ENCODE results near the gene SPON2. TPM values are rescaled to one million over a fixed set of nuclear protein-coding genes. Genes with fewer than 3 reads are reported as not detected.
A peak's percentile ranks its signal among the peaks of the same experiment; 100 is the strongest.

SPON2 gene
- total RNA-seq, 1 donor from 2014 or later, result 149 TPM

DNA sequence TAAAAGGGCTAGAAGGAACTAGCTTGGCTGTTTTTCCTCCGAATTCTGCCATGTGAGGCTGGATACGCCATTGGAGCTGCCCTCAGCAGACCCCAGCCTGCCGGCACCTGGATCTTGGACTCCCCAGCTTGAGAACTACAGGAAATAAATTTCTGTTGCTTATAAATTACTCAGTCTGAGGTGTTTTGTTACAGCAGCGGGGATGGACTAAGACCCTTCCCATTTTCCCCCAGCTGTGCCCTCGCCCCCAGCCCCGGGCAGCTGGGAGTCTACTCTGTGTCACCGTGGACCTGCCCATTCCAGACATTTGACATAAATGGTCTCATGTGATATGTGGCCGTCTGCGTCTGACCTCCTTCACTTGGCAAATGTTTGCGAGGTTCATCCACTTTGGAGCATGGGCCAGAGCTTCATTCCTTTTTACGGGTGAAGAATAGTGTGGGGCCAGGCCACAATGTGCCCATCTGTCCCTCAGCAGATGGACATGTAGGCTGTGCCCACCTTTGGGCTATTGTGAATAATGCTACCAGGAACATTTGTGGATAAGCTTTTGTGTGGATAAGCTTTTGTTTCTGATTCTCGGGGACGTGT lies 30.7 kb upstream of the SPON2 start:
- Mint-ChIP-seq H3K4me3 (ENCODE audit: unreplicated experiment) (no peak overlapping the region), H3K36me3 (ENCODE audit: unreplicated experiment) (no peaks in the 10 kb centered on the region), H3K9me3 (ENCODE audit: unreplicated experiment) (no peaks in the 10 kb centered on the region), H3K4me1 (ENCODE audit: unreplicated experiment) (peaks cover 56% of the 10 kb centered on the region), H3K27ac (ENCODE audit: unreplicated experiment) (no peak overlapping the region), H3K27me3 (ENCODE audit: unreplicated experiment) (no peaks in the 10 kb centered on the region)
- peak; percentile 46 for DNase-seq (ENCODE audit: extremely low spot score, unreplicated experiment)
- TF ChIP-seq, protein P1, sequence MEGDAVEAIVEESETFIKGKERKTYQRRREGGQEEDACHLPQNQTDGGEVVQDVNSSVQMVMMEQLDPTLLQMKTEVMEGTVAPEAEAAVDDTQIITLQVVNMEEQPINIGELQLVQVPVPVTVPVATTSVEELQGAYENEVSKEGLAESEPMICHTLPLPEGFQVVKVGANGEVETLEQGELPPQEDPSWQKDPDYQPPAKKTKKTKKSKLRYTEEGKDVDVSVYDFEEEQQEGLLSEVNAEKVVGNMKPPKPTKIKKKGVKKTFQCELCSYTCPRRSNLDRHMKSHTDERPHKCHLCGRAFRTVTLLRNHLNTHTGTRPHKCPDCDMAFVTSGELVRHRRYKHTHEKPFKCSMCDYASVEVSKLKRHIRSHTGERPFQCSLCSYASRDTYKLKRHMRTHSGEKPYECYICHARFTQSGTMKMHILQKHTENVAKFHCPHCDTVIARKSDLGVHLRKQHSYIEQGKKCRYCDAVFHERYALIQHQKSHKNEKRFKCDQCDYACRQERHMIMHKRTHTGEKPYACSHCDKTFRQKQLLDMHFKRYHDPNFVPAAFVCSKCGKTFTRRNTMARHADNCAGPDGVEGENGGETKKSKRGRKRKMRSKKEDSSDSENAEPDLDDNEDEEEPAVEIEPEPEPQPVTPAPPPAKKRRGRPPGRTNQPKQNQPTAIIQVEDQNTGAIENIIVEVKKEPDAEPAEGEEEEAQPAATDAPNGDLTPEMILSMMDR (IDR thresholded peaks at IDR 0.05), result no peak

DNA sequence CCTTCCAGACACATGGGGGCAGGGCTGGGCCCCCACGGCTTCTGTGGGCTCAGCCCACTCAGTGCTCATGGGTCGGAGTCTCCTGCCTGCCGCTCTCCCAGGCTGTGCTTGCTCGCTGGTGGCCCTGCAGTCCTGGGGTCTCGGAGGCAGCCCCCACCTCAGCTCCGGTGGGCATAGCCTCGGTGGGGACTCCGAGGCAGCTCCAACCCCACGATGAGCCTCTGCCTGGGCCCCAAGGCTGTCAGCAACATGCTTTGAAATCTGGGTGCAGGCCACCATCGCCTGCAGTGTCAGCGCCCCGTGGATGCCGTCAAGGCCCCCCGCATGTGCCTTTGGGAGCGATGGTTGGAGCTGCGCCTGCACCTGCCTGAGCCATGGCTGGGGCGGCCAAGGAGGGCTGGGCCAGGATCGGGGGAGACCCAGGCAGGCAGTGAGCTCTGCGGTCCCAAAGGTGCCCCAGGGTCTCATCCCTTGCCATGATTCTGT lies 30.2 kb upstream of the SPON2 start:
- Mint-ChIP-seq H3K4me1 (ENCODE audit: unreplicated experiment) (peaks cover 55% of the 10 kb centered on the region), H3K4me3 (ENCODE audit: unreplicated experiment) (no peak overlapping the region), H3K27ac (ENCODE audit: unreplicated experiment) (no peak overlapping the region)

GRCh38 chr4:1201851-1202525 lies 29.6 kb upstream of the SPON2 start:
- H3K36me3 Mint-ChIP-seq (ENCODE audit: unreplicated experiment), result no peaks in the 10 kb centered on the region
- peak overlapping the region; percentile 12 for H3K27ac Mint-ChIP-seq (ENCODE audit: unreplicated experiment)
- TF ChIP-seq, protein P1 (IDR thresholded peaks at IDR 0.05), result no peak
- H3K27me3 Mint-ChIP-seq (ENCODE audit: unreplicated experiment), result no peaks in the 10 kb centered on the region
- no peak overlapping the region for H3K4me3 Mint-ChIP-seq (ENCODE audit: unreplicated experiment)
- no peaks in the 10 kb centered on the region for H3K9me3 Mint-ChIP-seq (ENCODE audit: unreplicated experiment)
- DNase-seq (ENCODE audit: extremely low spot score, unreplicated experiment), result peak; percentile 71
- peaks cover 52% of the 10 kb centered on the region for H3K4me1 Mint-ChIP-seq (ENCODE audit: unreplicated experiment)

More for the DNA sequence above, 30.2 kb upstream of the SPON2 start:
- TF ChIP-seq, protein P1 (IDR thresholded peaks at IDR 0.05), result no peak
- DNase-seq (ENCODE audit: extremely low spot score, unreplicated experiment), result peak; percentile 65
- Mint-ChIP-seq H3K9me3 (ENCODE audit: unreplicated experiment) (no peaks in the 10 kb centered on the region), H3K36me3 (ENCODE audit: unreplicated experiment) (no peaks in the 10 kb centered on the region), H3K27me3 (ENCODE audit: unreplicated experiment) (no peaks in the 10 kb centered on the region)

GRCh38 chr4:1200425-1201035 lies 28.1 kb upstream of the SPON2 start:
- Mint-ChIP-seq H3K4me3 (ENCODE audit: unreplicated experiment) (no peak overlapping the region), H3K27ac (ENCODE audit: unreplicated experiment) (no peak overlapping the region), H3K27me3 (ENCODE audit: unreplicated experiment) (peaks cover 3% of the 10 kb centered on the region), H3K4me1 (ENCODE audit: unreplicated experiment) (peaks cover 47% of the 10 kb centered on the region), H3K36me3 (ENCODE audit: unreplicated experiment) (peaks cover 3% of the 10 kb centered on the region), H3K9me3 (ENCODE audit: unreplicated experiment) (no peaks in the 10 kb centered on the region)
- TF ChIP-seq, protein P1 (IDR thresholded peaks at IDR 0.05), result no peak
- DNase-seq (ENCODE audit: extremely low spot score, unreplicated experiment), result peak; percentile 85

Measured in osteocyte (in vitro differentiated cells).